ENCODE data around the gene PHACTR1.

- TF ChIP-seq CTCF (IDR thresholded peaks at IDR 0.05) (no peak), POLR2A (IDR thresholded peaks at IDR 0.05) (no peak)
Observed at GRCh38 chr6:12916420-12917136, 200.0 kb downstream of the PHACTR1 start.

Measured in lower leg skin (tissue), 3 donors.